GM21515 (cell line): ENCODE data around the gene TTBK1.

Source experiments
- ATAC-seq: cut with Tn5 transposase; IDR thresholded peaks from one replicate; pipeline ENCODE4 v1.9.1; 2021; ENCODE audit not compliant: unreplicated experiment

TTBK1 gene

GRCh38 chr6:43269273-43270007, 26.2 kb downstream of the TTBK1 start:
- no peak for ATAC-seq

GRCh38 chr6:43271103-43271815, 28.0 kb downstream of the TTBK1 start:
- ATAC-seq: no peak

- no peak for ATAC-seq
Measured at GRCh38 chr6:43271944-43272343, 28.7 kb downstream of the TTBK1 start.

- ATAC-seq: no peak
Measured at GRCh38 chr6:43273707-43274106, 30.4 kb downstream of the TTBK1 start.

GRCh38 chr6:43274127-43274915, 31.0 kb downstream of the TTBK1 start:
- ATAC-seq: no peak

GRCh38 chr6:43274916-43275597, 31.8 kb downstream of the TTBK1 start:
- ATAC-seq: no peak

GRCh38 chr6:43275801-43276576, 32.7 kb downstream of the TTBK1 start:
- ATAC-seq: no peak

GRCh38 chr6:43276577-43277305, 33.5 kb downstream of the TTBK1 start:
- ATAC-seq: no peak

GRCh38 chr6:43277306-43277642, 34.0 kb downstream of the TTBK1 start:
- no peak for ATAC-seq

GRCh38 chr6:43277643-43278523, 34.6 kb downstream of the TTBK1 start:
- ATAC-seq: no peak

- ATAC-seq: no peak
Measured at GRCh38 chr6:43278524-43279078, 35.3 kb downstream of the TTBK1 start.

GRCh38 chr6:43280234-43280633, 37.0 kb downstream of the TTBK1 start:
- ATAC-seq: no peak

GRCh38 chr6:43282060-43282459, 38.8 kb downstream of the TTBK1 start:
- no peak for ATAC-seq

- ATAC-seq: no peak
Measured at GRCh38 chr6:43282636-43283513, 39.6 kb downstream of the TTBK1 start.

GRCh38 chr6:43283514-43283901, 40.2 kb downstream of the TTBK1 start:
- ATAC-seq: no peak

GRCh38 chr6:43283905-43284304, 40.6 kb downstream of the TTBK1 start:
- ATAC-seq: no peak

- ATAC-seq: no peak
Measured at GRCh38 chr6:43284991-43285781, 41.9 kb downstream of the TTBK1 start.
